Measurements from ENCODE around the gene DYNC2H1. TPM values are rescaled to one million over a fixed set of nuclear protein-coding genes. Genes with fewer than 3 reads are reported as not detected.
A peak's percentile ranks its signal among the peaks of the same experiment; 100 is the strongest.

Gene DYNC2H1, protein sequence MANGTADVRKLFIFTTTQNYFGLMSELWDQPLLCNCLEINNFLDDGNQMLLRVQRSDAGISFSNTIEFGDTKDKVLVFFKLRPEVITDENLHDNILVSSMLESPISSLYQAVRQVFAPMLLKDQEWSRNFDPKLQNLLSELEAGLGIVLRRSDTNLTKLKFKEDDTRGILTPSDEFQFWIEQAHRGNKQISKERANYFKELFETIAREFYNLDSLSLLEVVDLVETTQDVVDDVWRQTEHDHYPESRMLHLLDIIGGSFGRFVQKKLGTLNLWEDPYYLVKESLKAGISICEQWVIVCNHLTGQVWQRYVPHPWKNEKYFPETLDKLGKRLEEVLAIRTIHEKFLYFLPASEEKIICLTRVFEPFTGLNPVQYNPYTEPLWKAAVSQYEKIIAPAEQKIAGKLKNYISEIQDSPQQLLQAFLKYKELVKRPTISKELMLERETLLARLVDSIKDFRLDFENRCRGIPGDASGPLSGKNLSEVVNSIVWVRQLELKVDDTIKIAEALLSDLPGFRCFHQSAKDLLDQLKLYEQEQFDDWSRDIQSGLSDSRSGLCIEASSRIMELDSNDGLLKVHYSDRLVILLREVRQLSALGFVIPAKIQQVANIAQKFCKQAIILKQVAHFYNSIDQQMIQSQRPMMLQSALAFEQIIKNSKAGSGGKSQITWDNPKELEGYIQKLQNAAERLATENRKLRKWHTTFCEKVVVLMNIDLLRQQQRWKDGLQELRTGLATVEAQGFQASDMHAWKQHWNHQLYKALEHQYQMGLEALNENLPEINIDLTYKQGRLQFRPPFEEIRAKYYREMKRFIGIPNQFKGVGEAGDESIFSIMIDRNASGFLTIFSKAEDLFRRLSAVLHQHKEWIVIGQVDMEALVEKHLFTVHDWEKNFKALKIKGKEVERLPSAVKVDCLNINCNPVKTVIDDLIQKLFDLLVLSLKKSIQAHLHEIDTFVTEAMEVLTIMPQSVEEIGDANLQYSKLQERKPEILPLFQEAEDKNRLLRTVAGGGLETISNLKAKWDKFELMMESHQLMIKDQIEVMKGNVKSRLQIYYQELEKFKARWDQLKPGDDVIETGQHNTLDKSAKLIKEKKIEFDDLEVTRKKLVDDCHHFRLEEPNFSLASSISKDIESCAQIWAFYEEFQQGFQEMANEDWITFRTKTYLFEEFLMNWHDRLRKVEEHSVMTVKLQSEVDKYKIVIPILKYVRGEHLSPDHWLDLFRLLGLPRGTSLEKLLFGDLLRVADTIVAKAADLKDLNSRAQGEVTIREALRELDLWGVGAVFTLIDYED (N-terminal part only)
- total RNA-seq (10 to 100 TPM in 4 of 5 donors, 1 to 10 TPM in 1; 1.2 to 63.7 (median 19.6) TPM), polyA plus RNA-seq (10 to 100 TPM in 1 of 3 donors, 1 to 10 TPM in 2; 4.8 to 13.0 (median 8.6) TPM)
- long read RNA-seq, donor 1 = 0 reads
- long read RNA-seq, donor 2 = 0 reads
- long read RNA-seq, donor 3 = 0 reads
- long read RNA-seq, donor 4 = 0 reads
- long read RNA-seq, donor 5 = 0 reads
- long read RNA-seq, donor 6, partial matches to known transcripts = 0 of 1 reads
- long read RNA-seq, donor 6, other reads (novel, unspliced or antisense) = 0 of 1 reads
- long read RNA-seq, donor 7, partial matches to known transcripts = 0 of 1 reads
- long read RNA-seq, donor 7, other reads (novel, unspliced or antisense) = 0 of 1 reads
- long read RNA-seq, donor 8 = 0 reads
- long read RNA-seq, donor 9 = 0 reads
- long read RNA-seq, donor 10, partial matches to known transcripts = 0 of 1 reads
- long read RNA-seq, donor 10, other reads (novel, unspliced or antisense) = 0 of 1 reads

DNA sequence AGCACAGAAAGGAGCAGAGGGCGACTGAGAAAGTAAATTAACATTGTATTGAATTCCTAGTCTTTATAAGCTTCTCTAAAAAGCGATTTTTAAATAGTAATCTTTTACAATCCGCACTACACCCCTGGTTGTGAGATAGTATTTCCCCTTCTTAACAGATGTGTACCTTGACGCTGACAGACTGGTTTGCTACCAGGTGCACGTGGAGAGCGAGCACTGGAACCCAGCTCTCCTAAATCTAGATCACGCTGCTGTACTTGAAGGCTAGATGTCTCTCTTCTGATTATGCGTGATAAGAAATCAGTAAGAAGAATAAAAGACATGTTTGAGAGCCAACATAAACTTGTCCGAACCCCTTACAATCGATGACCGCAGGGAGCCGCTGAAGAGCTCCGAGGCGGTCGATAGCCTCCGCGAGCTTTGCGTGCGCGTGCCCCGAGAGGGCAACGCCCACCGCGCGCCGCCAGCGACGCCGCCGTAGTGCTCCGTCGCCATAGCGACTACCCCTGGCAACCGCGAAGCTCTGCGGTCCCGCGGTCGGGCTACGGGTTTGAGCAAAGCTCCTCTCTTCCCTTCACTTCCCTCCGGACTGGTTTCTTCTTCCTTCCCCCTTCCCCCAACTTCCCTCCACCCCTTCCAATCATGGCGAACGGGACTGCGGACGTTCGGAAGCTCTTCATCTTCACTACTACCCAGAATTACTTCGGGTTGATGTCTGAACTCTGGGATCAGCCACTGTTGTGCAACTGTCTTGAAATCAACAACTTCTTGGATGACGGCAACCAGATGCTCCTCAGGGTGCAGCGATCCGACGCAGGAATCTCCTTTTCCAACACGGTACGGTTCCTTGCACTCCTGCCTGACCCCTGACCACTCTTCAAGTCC, at the start of gene DYNC2H1:
Gene DYNC2H1, plus strand, starts transcription at position 494 of the 885 bp plus-strand sequence. Its CDS starts 149 bp downstream, at position 643.
- H3K9me3 ChIP-seq = no peaks in the 10 kb centered on the region
- H3K4me1 ChIP-seq = peaks cover 0 to 40% (median 18%) of the 10 kb centered on the region in 4 donors
- no peaks in the 10 kb centered on the region for H3K27me3 ChIP-seq
- H3K27ac ChIP-seq = peak within 1 kb of the TSS; percentile 33 to 85 (median 70)
- intact Hi-C loops (cut with DNase I; ENCODE audit: low total_unique reads) = no loop called here
- TF ChIP-seq, protein P1, sequence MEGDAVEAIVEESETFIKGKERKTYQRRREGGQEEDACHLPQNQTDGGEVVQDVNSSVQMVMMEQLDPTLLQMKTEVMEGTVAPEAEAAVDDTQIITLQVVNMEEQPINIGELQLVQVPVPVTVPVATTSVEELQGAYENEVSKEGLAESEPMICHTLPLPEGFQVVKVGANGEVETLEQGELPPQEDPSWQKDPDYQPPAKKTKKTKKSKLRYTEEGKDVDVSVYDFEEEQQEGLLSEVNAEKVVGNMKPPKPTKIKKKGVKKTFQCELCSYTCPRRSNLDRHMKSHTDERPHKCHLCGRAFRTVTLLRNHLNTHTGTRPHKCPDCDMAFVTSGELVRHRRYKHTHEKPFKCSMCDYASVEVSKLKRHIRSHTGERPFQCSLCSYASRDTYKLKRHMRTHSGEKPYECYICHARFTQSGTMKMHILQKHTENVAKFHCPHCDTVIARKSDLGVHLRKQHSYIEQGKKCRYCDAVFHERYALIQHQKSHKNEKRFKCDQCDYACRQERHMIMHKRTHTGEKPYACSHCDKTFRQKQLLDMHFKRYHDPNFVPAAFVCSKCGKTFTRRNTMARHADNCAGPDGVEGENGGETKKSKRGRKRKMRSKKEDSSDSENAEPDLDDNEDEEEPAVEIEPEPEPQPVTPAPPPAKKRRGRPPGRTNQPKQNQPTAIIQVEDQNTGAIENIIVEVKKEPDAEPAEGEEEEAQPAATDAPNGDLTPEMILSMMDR (IDR thresholded peaks at IDR 0.05) = peak in 5 of 7 experiments; percentile 24 to 46 (median 37)
- TF ChIP-seq POLR2A (IDR thresholded peaks at IDR 0.05) (no peak), POLR2AphosphoS5 (IDR thresholded peaks at IDR 0.05) (peak in 1 of 3 donors; percentile 39)
- DNase-seq = peak; percentile 87 to 98
- 1% methylated on average over 49 to 53 of the region's 53 CpGs for WGBS, 5 donors
- peak within 1 kb of the TSS; percentile 53 to 75 (median 72) for H3K4me3 ChIP-seq
- H3K36me3 ChIP-seq = no peaks in the 10 kb centered on the region

DNA sequence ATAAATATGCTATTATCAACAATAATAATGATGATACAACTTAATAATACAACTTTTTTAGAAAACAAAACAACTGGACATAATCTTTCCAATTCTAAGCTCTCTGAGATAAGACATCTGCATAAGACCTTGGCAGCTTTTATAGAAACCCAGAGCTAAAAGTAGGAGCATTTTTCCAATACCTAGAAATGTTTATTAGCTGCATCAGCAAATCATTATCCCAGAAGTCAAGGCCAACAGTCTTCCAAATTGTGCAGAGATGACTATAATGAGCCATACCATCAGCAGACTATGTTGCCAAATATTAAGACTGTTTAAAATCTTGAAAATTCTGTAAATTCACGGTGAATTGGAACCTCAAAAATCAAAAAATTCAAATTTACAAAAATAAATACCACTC, 47.6 kb upstream of the DYNC2H1 start:
- TF ChIP-seq POLR2A (IDR thresholded peaks at IDR 0.05) (no peak), POLR2AphosphoS5 (IDR thresholded peaks at IDR 0.05) (no peak), EP300 (IDR thresholded peaks at IDR 0.05) (no peak)
- TF ChIP-seq, protein P1 (IDR thresholded peaks at IDR 0.05) = no peak
- intact Hi-C loops (cut with DNase I; ENCODE audit: low total_unique reads) = no loop called here
- Histone ChIP-seq H3K9me3 (no peaks in the 10 kb centered on the region), H3K4me1 (no peaks in the 10 kb centered on the region), H3K36me3 (peaks cover 17 to 68% (median 62%) of the 10 kb centered on the region in 4 donors), H3K27ac (no peak overlapping the region), H3K4me3 (no peak overlapping the region), H3K27me3 (no peaks in the 10 kb centered on the region)
- DNase-seq = no peak
- WGBS, 5 donors = 85 to 100% (median 92%) methylated on average over 1 of the region's 1 CpG

- H3K9me3 ChIP-seq = no peaks in the 10 kb centered on the region
- H3K36me3 ChIP-seq = peaks cover 13 to 51% (median 48%) of the 10 kb centered on the region in 4 donors
- DNase-seq = no peak
- WGBS, 5 donors = 85 to 95% (median 86%) methylated on average over 1 of the region's 1 CpG
- TF ChIP-seq POLR2A (IDR thresholded peaks at IDR 0.05) = no peak
- TF ChIP-seq POLR2AphosphoS5 (IDR thresholded peaks at IDR 0.05) = no peak
- TF ChIP-seq, protein P1 (IDR thresholded peaks at IDR 0.05) = no peak
- TF ChIP-seq EP300 (IDR thresholded peaks at IDR 0.05) = no peak
- no peaks in the 10 kb centered on the region for H3K27me3 ChIP-seq
- H3K4me3 ChIP-seq = no peak overlapping the region
- intact Hi-C loops (cut with DNase I; ENCODE audit: low total_unique reads) = no loop called here
- H3K27ac ChIP-seq = no peak overlapping the region
- peaks cover 0 to 13% (median 0%) of the 10 kb centered on the region in 4 donors for H3K4me1 ChIP-seq
These were observed 42.1 kb upstream of the DYNC2H1 start for GRCh38 chr11:103067118-103067517.
